GM12875 (cell line): ENCODE data around the gene CADPS2.

ENCODE experiments used
- H3K4me3 ChIP-seq: one replicate; pipeline ENCODE4 v1.5.1; 2011; ENCODE audit warnings: low read depth, low read length, control low read depth
- CTCF ChIP-seq: IDR thresholded peaks from 2 replicates; pipeline ENCODE4 v1.5.1; 2011; ENCODE audit warnings: low read depth, mild to moderate bottlenecking, control low read depth, inconsistent platforms, low read length, moderate library complexity, borderline replicate concordance; ENCODE audit not compliant: insufficient read depth

The CADPS2 gene

GRCh38 chr7:122273117-122273516 lies 613.1 kb downstream of the CADPS2 start:
- no peak overlapping the region for H3K4me3 ChIP-seq
- TF ChIP-seq CTCF = no peak

GRCh38 chr7:122269241-122269640 lies 617.0 kb downstream of the CADPS2 start:
- no peak for TF ChIP-seq CTCF

More at GRCh38 chr7:122269241-122269640, 617.0 kb downstream of the CADPS2 start:
- no peak overlapping the region for H3K4me3 ChIP-seq
